Stomach smooth muscle (tissue), 2 donors: ENCODE results near the gene PDIA6.

ENCODE experiments used
- H3K27ac ChIP-seq: one replicate; pipeline ENCODE4 v1.7.0; 2013; ENCODE audit warnings: mild to moderate bottlenecking, low read length, inconsistent platforms
- H3K27me3 ChIP-seq, 2 donors: one replicate each; pipeline ENCODE4 v1.7.0; 2013; ENCODE audit warnings: low read length in 2 of 2; ENCODE audit not compliant: insufficient read depth in 2 of 2, control insufficient read depth in 1 of 2
- H3K36me3 ChIP-seq, 2 donors: one replicate each; pipeline ENCODE4 v1.7.0; 2013; ENCODE audit warnings: low read length in 2 of 2; ENCODE audit not compliant: control insufficient read depth in 2 of 2, insufficient read depth in 2 of 2
- H3K4me1 ChIP-seq: one replicate; pipeline ENCODE4 v1.7.0; 2013; ENCODE audit warnings: low read length; ENCODE audit not compliant: control insufficient read depth, insufficient read depth
- H3K4me3 ChIP-seq, 2 donors: one replicate each; pipeline ENCODE4 v1.7.0; 2013; ENCODE audit warnings: low read length in 2 of 2
- H3K9ac ChIP-seq, 2 donors: one replicate each; pipeline ENCODE4 v1.7.0; 2013; ENCODE audit warnings: low read length in 2 of 2, mild to moderate bottlenecking in 1 of 2
- H3K9me3 ChIP-seq, 2 donors: one replicate each; pipeline ENCODE4 v1.7.0; 2013; ENCODE audit warnings: low read length in 2 of 2; ENCODE audit not compliant: control insufficient read depth in 2 of 2
- donor health status: healthy.
- donor health status: Pancreatic carcinoma.

Gene PDIA6

DNA sequence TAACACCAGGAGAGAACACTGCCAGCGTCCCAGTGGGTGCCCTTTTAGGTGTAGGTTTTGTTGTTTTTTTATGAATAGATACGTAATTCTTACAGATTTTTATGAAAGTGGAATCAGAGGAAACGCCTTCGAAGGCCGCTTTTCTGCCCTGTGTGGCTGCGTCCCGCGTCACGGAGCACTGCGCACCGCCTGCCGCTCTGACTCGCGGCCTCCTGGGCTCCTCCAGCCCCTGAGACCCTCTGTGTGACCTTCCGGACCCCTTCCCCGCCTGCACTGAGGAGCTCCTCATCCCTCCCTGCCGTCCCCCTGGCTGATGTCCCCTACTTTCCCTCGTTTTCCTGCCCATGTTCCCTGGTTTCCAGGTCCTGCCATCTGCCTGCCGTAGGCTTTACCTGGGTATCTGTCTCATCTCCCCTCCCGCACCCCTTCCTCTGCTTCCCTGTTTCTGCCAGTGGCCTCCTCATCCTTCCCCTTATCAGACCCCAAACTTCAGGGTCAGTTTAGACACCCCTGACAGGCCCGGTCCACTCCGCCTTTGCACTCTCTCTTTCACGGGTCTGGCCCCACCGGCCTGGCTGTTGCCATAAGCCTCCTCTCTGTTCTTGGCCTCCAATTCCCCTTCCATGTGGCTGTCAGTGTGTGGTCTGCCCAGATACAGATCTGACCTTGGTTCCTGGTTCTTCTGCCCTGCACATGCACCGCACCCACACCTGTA is 32.7 kb downstream of the PDIA6 start:
- Histone ChIP-seq H3K9ac (no peak overlapping the region), H3K9me3 (no peaks in the 10 kb centered on the region), H3K4me3 (no peak overlapping the region), H3K27ac (no peak overlapping the region), H3K4me1 (peaks cover 4% of the 10 kb centered on the region), H3K27me3 (no peaks in the 10 kb centered on the region), H3K36me3 (peaks cover 11 to 26% of the 10 kb centered on the region in 2 donors)

DNA sequence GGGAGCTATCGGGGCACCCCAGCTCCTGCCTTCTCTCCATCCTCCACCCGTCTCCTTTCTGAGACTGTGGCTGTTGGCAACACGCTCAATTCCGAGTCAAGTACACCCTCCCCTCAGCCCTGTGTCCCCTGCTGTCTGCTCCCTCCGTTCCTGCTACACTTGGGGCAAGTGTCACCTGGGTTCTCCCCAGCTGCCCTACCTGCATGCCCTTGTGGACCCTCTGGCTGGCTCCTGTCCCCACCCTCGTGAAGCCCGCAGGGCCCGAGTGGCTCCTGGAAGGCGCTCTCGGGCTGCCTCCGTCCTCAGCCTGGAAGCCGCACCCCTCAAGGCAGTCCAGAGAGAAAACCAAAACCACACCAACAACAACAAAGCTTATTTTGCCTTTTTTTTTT is 33.9 kb downstream of the PDIA6 start:
- H3K36me3 ChIP-seq: peaks cover 8 to 17% of the 10 kb centered on the region in 2 donors

DNA sequence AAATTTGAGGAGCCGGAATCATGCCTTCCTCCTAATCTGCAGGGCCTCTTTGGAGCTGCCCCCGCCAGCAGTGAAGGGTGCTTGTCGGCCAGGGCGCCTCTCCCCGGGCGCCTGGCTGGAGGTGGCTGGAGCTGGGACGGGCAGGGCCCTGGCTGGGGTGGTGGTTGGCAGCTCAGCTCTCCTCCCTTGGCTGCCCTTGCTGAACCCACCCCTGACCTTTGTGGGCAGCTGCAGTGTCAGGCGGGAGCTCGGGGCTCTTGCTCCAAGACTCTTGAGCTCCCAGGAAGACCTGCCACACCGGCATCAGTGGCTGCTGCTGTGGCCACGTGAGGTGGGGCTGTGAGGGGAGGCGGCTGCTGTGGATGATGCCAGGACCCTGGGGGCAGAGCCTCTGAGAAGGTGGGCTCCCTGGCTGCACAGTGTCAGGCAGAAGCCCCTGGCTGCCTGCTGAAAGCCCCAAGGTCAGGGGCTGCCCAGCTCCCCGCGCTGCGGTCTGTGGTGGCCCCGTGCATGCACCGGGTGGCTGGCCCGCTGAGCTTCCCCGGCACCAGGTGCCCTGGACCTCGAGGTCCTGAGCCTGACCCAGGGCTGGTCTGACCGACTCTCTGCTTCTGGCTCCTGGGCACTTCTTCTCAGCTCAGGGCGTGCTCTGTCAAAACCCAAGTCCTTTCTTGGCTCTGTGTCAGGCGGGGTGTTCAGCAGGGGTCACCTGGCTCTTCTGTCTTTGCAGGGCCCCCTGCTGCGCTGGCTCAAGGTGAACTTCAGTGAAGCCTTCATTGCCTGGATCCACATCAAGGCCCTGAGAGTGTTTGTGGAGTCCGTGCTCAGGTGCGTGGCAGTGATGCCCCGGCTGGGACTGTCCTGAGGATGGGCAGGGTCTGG is 34.5 kb downstream of the PDIA6 start:
- Histone ChIP-seq H3K36me3 (peaks cover 7 to 17% of the 10 kb centered on the region in 2 donors), H3K9ac (no peak overlapping the region), H3K4me3 (no peak overlapping the region), H3K27ac (no peak overlapping the region), H3K27me3 (no peaks in the 10 kb centered on the region), H3K4me1 (peaks cover 4% of the 10 kb centered on the region), H3K9me3 (no peaks in the 10 kb centered on the region)

More for the DNA sequence above, 33.9 kb downstream of the PDIA6 start:
- Histone ChIP-seq H3K4me1 (peaks cover 4% of the 10 kb centered on the region), H3K27ac (no peak overlapping the region), H3K4me3 (no peak overlapping the region), H3K9me3 (no peaks in the 10 kb centered on the region), H3K27me3 (no peaks in the 10 kb centered on the region), H3K9ac (no peak overlapping the region)

DNA sequence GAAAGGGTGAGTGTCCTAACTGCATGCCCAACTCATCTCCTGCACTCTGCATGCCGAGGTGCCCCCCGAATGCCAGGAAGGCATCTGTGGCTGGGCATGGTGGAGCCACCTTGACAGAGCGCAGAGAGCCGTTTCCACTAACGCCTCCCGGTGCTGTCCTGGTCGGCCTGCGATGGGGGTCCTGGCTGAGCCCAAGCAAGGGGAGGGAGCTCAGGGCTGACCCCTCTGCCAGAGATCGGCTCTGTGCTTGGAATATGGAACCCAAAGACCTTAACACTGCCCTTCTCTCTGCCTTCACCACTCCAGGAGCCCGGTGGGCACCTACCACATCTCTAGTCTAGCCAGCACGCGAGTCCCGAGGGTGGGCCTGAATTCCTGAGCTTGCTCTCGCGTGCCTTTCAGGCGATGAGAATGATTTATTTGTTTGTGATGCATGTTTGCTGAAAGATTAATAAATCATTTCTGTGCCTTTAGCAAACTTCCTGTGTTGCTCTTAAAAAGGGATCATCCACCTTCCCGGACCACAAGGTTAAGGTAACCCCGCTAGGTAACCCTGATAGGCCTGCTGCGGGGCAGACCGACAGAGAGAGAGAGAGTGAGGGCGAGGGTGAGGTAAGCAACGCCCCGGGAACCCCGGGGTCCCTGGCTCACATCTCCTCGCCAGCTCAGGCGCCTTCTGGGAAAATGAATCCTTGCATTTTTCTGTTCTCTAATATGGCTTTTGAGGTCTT is 35.3 kb downstream of the PDIA6 start:
- Histone ChIP-seq H3K4me3 (no peak overlapping the region), H3K4me1 (peaks cover 4% of the 10 kb centered on the region), H3K36me3 (peaks cover 4 to 17% of the 10 kb centered on the region in 2 donors), H3K27me3 (no peaks in the 10 kb centered on the region), H3K9me3 (no peaks in the 10 kb centered on the region), H3K9ac (no peak overlapping the region), H3K27ac (no peak overlapping the region)

DNA sequence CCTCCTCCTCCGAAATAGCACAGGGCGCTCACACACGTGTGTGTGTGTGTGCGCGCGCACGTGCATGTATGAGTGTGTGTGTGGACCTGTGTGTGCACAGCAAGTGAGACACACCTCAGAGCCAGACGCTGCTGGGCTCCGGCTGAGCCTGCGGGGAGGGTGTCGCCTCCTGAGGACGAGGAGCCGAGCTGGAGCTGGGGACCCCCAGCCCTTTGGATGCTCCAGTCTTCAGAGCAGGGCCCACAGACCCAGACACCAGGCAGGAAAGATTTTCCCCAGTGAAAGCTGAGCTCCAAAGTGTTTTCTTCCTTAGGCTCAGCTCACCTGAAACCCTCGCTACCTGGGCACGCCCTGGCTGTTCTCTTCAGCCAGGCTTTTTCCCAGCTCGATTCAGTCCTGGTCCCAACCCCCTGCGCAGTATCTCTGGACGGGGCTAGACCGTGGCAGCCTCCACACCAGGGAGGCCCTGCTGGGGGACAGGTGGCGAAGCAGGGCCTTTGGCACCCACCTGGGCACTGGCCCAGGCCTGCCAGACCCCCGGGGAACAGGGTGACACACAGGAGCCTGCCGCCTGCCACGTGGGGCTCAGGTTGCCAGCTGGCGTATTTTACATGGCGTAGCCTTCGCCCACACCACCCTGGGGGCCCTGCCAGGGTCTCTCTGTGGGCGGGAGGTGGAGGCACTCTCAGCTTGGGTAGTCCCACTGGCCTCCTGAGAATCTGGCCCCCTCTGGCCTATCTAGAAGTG is 36.2 kb downstream of the PDIA6 start:
- Histone ChIP-seq H3K27me3 (no peaks in the 10 kb centered on the region), H3K9me3 (no peaks in the 10 kb centered on the region), H3K36me3 (peaks cover 4 to 12% of the 10 kb centered on the region in 2 donors), H3K9ac (no peak overlapping the region), H3K4me3 (no peak overlapping the region), H3K4me1 (peaks cover 4% of the 10 kb centered on the region), H3K27ac (no peak overlapping the region)

DNA sequence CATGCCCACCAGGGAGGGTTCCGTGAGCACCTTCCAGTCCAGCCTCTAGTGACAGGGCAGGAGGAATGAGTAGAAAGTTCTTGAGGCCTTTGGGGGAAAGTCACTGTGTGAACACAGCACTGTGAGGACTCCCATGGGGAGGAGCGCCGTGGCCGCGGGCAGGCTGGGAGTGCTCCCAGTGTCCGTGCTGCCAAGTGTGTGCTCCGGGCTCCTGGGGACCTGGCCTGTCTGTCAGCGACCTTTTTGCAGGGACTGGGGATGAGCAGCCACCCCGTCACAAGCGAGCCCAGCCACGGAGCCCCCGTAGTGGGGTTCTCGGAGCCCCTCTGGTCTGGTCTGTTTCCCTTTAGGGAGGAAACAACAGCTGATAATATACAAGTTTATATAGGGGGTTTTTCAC is 36.8 kb downstream of the PDIA6 start:
- Histone ChIP-seq H3K4me3 (no peak overlapping the region), H3K27me3 (no peaks in the 10 kb centered on the region), H3K36me3 (peaks cover 4 to 7% of the 10 kb centered on the region in 2 donors), H3K9ac (no peak overlapping the region), H3K9me3 (no peaks in the 10 kb centered on the region), H3K4me1 (peaks cover 4% of the 10 kb centered on the region), H3K27ac (no peak overlapping the region)

DNA sequence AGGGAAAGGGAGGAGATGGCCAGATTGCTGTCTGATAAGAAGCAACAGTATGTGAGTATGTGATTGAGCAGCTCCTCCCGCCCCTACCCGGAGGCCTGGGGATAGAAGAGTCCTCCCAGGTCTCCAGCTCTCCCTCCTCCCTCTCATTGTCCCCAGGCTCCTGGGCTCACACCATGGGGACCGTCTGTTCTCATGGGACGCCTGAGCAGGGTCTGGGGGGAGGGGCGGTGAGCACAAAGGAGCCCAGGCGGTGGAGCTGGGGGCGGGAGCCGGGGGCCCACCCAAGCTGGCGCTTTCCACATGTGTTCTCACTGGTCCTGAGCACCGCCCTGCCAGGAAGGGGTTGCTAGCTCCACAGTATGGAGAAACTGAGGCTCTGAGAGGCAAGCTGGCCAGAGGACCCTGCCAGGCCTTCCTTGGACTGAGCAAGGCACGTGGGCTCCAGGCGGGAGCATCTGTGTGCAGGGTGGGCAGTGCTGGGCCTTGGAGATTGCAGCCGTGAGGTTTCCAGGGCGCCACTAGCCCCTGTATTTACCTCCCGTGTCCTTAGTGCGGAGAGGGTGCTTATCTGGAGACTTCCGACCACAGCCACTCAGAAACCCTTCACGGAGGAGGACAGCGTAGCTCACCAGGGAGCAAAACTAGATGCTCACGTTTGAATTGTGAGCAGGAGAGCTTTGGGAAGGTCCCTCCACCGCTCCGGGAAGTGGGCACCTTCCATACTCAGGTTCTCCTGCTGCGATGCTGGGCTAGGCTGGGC is 37.4 kb downstream of the PDIA6 start:
- Histone ChIP-seq H3K27me3 (no peaks in the 10 kb centered on the region), H3K36me3 (peaks cover under 1 to 5% of the 10 kb centered on the region in 2 donors), H3K9ac (no peak overlapping the region), H3K9me3 (no peaks in the 10 kb centered on the region), H3K27ac (no peak overlapping the region), H3K4me1 (peaks cover 4% of the 10 kb centered on the region), H3K4me3 (no peak overlapping the region)

DNA sequence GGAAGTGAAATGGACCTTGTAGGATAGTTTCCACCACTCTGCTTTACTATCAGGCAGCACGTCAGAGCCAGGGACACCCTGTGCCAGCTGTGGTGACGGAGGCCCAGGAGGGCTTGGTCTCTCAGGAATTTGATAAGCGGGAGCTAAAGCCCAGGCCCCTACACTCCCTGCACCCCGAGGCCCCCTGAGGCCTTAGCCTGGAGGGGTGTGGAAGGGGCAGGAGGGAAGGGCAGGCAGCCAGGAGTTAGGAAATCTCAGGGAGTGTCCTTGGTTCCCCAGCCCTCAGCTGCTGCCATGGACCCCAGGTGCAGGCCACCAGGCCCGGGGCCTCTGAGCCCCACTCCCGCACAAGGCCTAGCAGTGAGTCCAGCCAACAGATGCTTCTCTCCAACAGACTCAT is 38.2 kb downstream of the PDIA6 start:
- no peaks in the 10 kb centered on the region for H3K9me3 ChIP-seq
- no peak overlapping the region for H3K27ac ChIP-seq
- H3K27me3 ChIP-seq: no peaks in the 10 kb centered on the region
- no peak overlapping the region for H3K9ac ChIP-seq
- H3K4me3 ChIP-seq: no peak overlapping the region
- peaks cover 0 to 4% of the 10 kb centered on the region in 2 donors for H3K36me3 ChIP-seq
- peaks cover 4% of the 10 kb centered on the region for H3K4me1 ChIP-seq

DNA sequence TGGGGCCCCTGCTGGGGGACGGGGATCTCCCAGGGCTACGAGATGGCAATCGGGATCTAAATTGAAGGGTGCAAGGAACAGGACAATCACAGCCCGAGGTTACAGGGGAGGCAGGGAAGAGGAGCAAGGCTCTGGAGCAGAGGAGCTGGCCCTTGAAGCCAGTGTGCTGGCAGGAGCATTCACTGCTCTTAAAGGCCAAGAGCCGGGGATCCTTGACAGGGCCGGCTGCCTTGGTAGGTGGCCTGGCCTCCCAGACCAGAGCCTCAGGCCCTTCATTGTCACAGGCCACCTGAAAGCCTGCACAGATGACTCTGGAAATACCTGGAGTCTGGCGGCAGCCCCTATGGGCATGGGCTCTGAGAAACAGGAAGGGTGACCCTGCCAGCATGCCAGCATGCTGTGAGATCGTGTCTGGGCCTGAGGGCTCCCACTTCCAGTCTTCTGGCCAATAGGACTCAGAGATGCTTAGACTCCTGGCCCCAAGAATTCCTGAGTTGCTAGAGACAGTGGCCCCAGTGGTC is 38.7 kb downstream of the PDIA6 start:
- no peak overlapping the region for H3K4me3 ChIP-seq
- no peaks in the 10 kb centered on the region for H3K27me3 ChIP-seq
- no peak overlapping the region for H3K9ac ChIP-seq
- H3K27ac ChIP-seq: no peak overlapping the region
- H3K4me1 ChIP-seq: peaks cover 4% of the 10 kb centered on the region
- peaks cover 0 to 4% of the 10 kb centered on the region in 2 donors for H3K36me3 ChIP-seq
- H3K9me3 ChIP-seq: no peaks in the 10 kb centered on the region
